GM19035 (cell line): ENCODE data around the gene SPARC.
"Not testable (repeated sequence)": the region's sequence is repeated elsewhere in the genome, so short reads cannot be mapped to it uniquely, and the experiment has no call there.

Experiments
- ATAC-seq: cut with Tn5 transposase; IDR thresholded peaks from one replicate; pipeline ENCODE4 v1.9.1; 2021; ENCODE audit not compliant: unreplicated experiment

SPARC gene

DNA sequence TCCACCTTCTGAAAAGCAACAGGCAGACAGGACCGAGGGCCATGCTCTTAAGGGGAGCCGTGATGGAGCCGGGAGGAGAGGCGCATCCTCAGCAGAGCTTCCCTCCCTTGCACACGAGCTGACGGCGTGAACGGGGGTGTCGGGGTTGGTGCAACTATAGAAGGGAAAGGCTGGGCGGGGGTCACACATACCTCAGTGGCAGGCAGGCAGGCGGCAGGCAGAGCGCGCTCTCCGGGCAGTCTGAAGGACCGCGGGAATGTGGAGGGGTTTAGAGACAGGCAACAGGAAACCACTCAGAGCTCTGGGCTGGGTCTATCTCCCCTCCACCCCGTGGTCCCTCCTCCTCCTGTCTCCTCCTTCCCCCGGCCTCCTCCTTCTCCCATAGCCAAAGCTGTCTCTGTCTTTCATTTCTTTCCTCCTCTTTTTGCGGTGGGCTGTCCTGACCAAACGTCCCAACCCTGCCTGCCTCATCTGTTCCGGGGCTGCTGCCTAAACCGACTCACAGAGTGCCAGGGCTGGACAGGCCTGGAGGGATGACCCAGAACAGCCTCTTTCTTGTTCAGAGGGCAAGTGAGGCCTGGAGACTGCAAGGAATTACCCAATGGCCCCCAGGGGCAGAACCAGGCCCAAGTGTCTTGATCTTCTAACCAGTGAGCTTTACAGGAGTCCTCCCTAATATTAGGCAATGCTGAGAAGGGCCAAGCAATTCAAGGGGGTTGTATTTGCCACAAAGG lies at the start of gene SPARC:
SPARC (minus strand) TSS at position 242 of the 734 bp plus-strand sequence. CDS start 10,727 bp downstream, outside the sequence.
- ATAC-seq = peak; percentile 71

GRCh38 chr5:151735646-151736045 lies 48.9 kb upstream of the SPARC start:
- ATAC-seq = no peak

DNA sequence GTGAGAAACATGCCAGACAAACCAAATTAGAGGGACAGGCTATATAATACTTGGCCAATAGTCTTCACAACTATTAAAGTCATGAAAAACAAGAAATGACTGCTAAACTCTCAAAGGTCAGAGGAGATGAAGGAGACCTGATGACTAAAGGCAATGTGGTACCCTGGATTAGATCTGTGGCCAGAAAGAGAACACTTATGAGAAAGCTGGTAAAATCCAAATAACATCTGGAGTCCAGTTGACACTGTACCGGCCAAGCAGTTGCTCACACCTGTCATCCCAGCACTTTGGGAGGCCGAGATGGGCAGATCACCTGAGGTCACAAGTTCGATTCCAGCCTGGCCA lies 47.3 kb upstream of the SPARC start:
- ATAC-seq = no peak

GRCh38 chr5:151733358-151734063 lies 46.8 kb upstream of the SPARC start:
- ATAC-seq = no peak

GRCh38 chr5:151730381-151730780 lies 43.7 kb upstream of the SPARC start:
- ATAC-seq = no peak

GRCh38 chr5:151729597-151729996 lies 42.9 kb upstream of the SPARC start:
- ATAC-seq = not testable (repeated sequence)

- no peak for ATAC-seq
These were observed 37.6 kb upstream of the SPARC start for GRCh38 chr5:151724360-151724759.

DNA sequence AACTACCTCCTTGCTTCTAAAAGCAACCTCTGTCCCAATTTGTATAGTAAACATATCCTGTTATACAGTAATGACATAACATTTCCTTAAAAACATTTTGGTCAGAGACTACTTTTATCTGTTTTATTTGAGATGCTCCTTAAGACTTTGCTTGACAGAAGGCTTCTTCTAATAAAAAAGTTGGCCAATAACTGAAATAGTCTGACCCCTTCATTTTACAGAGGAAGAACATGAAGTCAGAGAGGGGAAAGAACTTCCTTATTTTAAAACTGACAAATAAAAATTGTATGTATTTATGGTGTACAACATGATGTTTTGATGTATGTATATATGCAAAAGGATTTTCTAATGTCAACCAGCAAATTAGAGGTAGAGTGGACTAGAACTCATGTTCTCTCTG lies 35.8 kb upstream of the SPARC start:
- no peak for ATAC-seq

DNA sequence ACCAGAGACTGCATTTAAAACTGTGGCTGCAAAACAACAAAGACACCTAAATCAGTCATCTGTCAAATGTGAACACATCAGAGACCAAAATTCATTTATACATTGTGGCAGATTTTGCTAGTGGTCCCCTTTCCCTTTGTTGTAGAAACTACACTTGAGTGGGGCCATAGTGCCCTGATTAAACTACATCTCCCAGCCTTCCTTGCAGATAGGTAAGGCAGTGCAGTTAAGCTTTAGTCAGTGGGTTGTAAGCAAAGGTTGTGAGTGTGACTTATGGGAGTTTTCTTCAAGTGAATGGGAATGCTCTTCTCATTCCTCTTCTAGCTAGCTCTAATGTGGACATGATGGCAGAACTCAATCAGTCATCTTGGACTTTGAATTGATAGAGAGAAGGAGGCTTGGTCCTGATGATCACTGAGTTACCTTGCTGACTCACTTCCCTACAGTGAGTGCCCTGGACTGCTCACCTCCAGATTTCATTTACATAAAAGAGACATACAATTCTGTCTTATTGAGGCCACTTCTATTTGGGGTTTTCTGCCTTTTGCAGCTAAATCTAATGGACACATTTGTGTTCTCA lies 35.2 kb upstream of the SPARC start:
- no peak for ATAC-seq

GRCh38 chr5:151721087-151721646 lies 34.5 kb upstream of the SPARC start:
- ATAC-seq = peak; percentile 86

DNA sequence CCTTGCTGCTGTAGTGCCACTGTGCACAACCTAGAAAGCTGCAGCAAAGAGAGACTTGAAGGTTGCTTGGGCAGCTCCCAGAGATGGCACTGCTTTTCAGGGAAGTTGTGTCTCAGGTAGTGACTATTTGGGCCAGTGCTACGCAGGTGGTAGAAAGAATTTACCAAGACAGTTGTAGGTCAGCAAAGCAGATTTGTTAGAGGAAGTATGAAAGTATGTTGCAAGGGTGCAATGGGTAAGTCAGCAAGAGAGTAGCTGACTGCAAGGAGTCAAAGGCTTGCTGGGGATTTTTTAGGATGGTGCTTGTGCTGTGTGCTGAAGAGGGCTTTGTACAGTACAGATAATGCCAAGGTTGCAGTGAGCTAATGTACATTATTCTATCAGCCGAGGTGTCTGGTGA lies 33.5 kb upstream of the SPARC start:
- ATAC-seq = no peak

GRCh38 chr5:151719228-151720000 lies 32.7 kb upstream of the SPARC start:
- ATAC-seq = no peak

DNA sequence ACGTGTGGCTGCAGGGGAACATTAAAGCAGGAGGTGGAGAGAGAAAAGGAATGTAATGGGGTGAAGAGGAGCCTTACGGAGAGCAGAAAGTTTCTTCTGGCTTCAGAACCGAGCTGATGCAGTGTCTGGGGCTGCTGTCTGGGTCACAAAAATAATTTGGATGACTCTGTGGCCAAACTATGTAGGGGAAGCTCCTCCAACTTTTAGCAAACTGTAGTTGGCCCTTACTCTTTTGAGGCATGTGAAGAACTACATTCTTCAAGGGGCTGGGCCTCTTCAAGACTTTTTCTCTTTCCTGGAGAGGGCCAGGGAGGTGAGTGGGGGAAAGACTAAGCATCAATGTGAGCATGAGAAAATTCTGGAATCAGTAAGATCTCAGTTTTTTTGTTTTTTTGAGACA lies 31.9 kb upstream of the SPARC start:
- no peak for ATAC-seq

DNA sequence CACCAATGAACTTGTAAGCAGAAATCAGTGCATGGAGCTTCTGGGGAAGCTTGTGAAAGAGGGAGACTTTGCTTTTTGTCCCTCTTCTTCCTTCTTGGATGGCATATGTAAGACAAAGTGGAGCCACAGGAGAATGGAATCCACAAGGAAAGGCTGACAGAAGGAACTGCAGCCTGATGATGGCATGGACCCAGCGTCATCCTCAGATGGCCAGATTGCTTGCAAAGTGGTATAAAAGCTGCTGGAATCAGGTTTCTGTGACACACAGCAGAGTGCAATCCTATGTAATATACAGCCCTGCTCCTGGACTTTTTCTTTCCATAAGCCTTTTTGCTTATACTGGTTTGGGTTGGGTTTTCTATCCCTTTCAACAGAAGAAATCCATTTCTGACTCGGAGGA lies 31.4 kb upstream of the SPARC start:
- ATAC-seq = no peak

DNA sequence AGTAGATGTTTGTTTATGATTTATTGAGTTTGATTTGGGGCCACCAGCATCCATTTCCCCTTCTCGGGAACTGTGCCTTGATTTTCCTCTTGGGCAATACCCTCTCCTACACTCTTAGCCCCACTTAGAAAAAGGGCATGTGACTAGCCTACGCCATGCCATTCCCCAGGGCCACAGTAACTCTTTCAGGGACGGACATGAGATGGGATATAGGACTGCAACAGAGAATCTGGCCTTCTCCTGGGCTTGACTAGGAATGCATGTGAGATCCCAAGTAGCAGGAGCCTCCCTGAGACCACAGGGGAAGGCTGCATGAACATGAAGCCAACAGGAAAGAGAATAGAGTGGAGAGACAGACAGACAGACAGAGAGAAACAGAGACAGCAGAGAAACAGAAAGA lies 30.7 kb upstream of the SPARC start:
- no peak for ATAC-seq

GRCh38 chr5:151709109-151709735 lies 22.5 kb upstream of the SPARC start:
- ATAC-seq = no peak

- no peak for ATAC-seq
These were observed 21.4 kb upstream of the SPARC start for GRCh38 chr5:151708126-151708525.

DNA sequence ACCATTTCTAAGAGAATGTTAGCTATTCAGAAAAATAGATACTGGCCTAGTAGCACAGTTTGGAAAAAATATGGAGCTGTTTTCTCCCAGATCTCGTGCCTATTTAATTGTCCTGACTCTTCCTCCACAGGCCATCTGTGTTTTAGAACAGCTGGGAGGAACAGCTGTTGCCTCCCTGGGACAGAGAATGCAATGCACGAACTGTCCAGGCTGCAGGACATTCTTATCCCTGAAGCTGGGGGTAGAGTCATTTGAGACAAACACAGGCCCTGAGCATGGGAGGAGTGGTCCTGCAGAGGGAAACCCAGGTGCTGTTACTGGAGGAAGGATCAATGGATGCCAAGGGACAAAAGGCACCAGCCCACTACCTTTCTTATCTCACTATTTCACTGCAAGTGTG lies 20.9 kb upstream of the SPARC start:
- ATAC-seq = no peak

GRCh38 chr5:151706906-151707305 lies 20.2 kb upstream of the SPARC start:
- no peak for ATAC-seq

- no peak for ATAC-seq
These were observed 17.1 kb upstream of the SPARC start for GRCh38 chr5:151703780-151704179.

DNA sequence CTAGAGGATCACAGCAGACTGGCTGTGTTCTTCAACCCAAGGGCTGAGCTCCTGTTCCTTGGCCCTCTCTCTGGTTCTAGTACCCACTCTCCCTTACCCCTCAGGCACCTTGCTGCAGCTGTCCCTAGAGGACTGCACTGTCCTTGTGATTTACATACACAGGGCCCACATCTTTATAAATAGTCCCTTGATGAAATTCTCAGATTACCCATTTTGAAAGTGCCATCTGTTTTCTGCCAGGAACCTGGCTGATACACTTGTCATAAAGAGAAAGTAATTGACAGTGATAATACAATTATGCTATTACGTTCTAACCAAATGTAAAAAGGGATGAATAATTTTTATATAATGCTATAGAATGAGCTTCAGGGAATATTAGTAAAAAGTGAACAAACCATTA lies 16.5 kb upstream of the SPARC start:
- peak; percentile 90 for ATAC-seq
